K562 (cell line): Measurements from ENCODE around the gene ANXA2. TPM values are rescaled to one million over a fixed set of nuclear protein-coding genes. Genes with fewer than 3 reads are reported as not detected.

Experiments used
- E2F4 ChIP-seq: sonication (generic); formaldehyde crosslinking; IDR thresholded peaks from 2 replicates; pipeline ENCODE4 v1.8.0; 2022; ENCODE audit warnings: mild to moderate bottlenecking, low read depth, missing genetic modification reagents
- ELF1 ChIP-seq: fragments of 200-800 bp; sonication (Bioruptor generic); IDR thresholded peaks from 2 replicates; pipeline ENCODE4 v1.6.1; 2016; ENCODE audit warnings: missing genetic modification characterization, missing compliant biosample characterization
- GABPB1 ChIP-seq: sonication (generic); formaldehyde crosslinking; IDR thresholded peaks from 2 replicates; pipeline ENCODE4 v1.8.0; 2022; ENCODE audit warnings: mild to moderate bottlenecking, missing genetic modification reagents
- GTF3C2 ChIP-seq: IDR thresholded peaks from 3 replicates; pipeline ENCODE4 v1.6.1; 2011; ENCODE audit warnings: borderline replicate concordance, mild to moderate bottlenecking, moderate library complexity; ENCODE audit not compliant: insufficient read length; ENCODE audit errors: extremely low read depth
- HDAC1 ChIP-seq, 2 experiments: fragments of 450-650 bp; IDR thresholded peaks; 2 replicates each; pipeline ENCODE4 v1.6.1; 2016 to 2017; ENCODE audit warnings: inconsistent platforms in 1 of 2, mild to moderate bottlenecking in 1 of 2, moderate library complexity in 1 of 2
- JUN ChIP-seq, 2 experiments: sonication (generic) in 1 of 2; formaldehyde crosslinking in 1 of 2; IDR thresholded peaks; 2 replicates each; pipeline versions ENCODE4 v1.6.1 to v1.8.0; 2012 to 2022; ENCODE audit warnings: borderline replicate concordance in 2 of 2, mild to moderate bottlenecking in 2 of 2, improper control_type of control experiment in 1 of 2, low read depth in 1 of 2, low read length in 1 of 2, missing genetic modification reagents in 1 of 2
- MAFG ChIP-seq: fragments of 450-650 bp; conservative IDR thresholded peaks from 2 replicates; pipeline ENCODE4 v1.6.1; 2016; ENCODE audit warnings: missing genetic modification characterization, missing compliant biosample characterization
- MCM5 ChIP-seq: fragments of 450-650 bp; IDR thresholded peaks from 2 replicates; pipeline ENCODE4 v1.6.1; 2016; ENCODE audit warnings: low read depth
- PKNOX1 ChIP-seq: fragments of 450-650 bp; IDR thresholded peaks from 2 replicates; pipeline ENCODE4 v1.6.1; 2016
- SNAPC5 ChIP-seq: fragments of 250-450 bp; sonication (Bioruptor Pico); IDR thresholded peaks from 2 replicates; pipeline ENCODE4 v1.8.0; 2021; ENCODE audit warnings: moderate library complexity, mild to moderate bottlenecking, inconsistent platforms
- TEAD1 ChIP-seq, 2 experiments: fragments of 450-650 bp in 1 of 2; sonication (generic) in 1 of 2; formaldehyde crosslinking; IDR thresholded peaks; 2 replicates each; pipeline versions ENCODE4 v1.4.0 to v1.8.0; 2020 to 2022; ENCODE audit warnings: mild to moderate bottlenecking in 2 of 2, missing genetic modification reagents in 1 of 2
- WHSC1 ChIP-seq: IDR thresholded peaks from one replicate; pipeline ENCODE4 v1.6.1; 2012; ENCODE audit warnings: low read length, control low read depth, inconsistent platforms
- ZBTB11 ChIP-seq, 3 experiments: fragments of 200-800 bp in 1 of 3; fragments of 250-450 bp in 1 of 3; fragments of 450-650 bp in 1 of 3; sonication (Bioruptor Pico) in 1 of 3; sonication (Bioruptor generic) in 1 of 3; formaldehyde crosslinking in 1 of 3; IDR thresholded peaks; 2 replicates each; pipeline versions ENCODE4 v1.6.1 to v1.8.0; 2016 to 2022; ENCODE audit warnings: mild to moderate bottlenecking in 2 of 3, missing genetic modification characterization in 2 of 3, missing compliant biosample characterization in 1 of 3, moderate library complexity in 1 of 3
- ZNF354B ChIP-seq: fragments of 250-450 bp; sonication (Bioruptor Pico); IDR thresholded peaks from 2 replicates; pipeline ENCODE4 v1.4.0; 2020
- ZNF766 ChIP-seq: fragments of 200-800 bp; sonication (Bioruptor generic); conservative IDR thresholded peaks from 2 replicates; pipeline ENCODE4 v1.6.1; 2016; ENCODE audit warnings: missing genetic modification characterization, missing compliant biosample characterization
- ZNF77 ChIP-seq: fragments of 250-450 bp; sonication (Bioruptor Pico); IDR thresholded peaks from 2 replicates; pipeline ENCODE4 v1.5.0; 2020
- ZNF785 ChIP-seq: fragments of 250-450 bp; sonication (Bioruptor Pico); IDR thresholded peaks from 2 replicates; pipeline ENCODE4 v1.4.0; 2020; ENCODE audit warnings: mild to moderate bottlenecking
- polyA plus RNA-seq, 8 experiments: library from polyadenylated mRNA; depleted of rRNA in 4 of 8; stranded (reverse) in 5 of 8; unstranded in 3 of 8; fragments of >200 nt; fragmentation: Nextera tagmentation in 2 of 8; fragmentation: Illumina TruSeq in 1 of 8; extraction: Ambion mirVana in 2 of 8; extraction: Trizol in 1 of 8; gene quantifications; 2 replicates each; pipeline versions ENCODE4 v1.2.1 to v1.2.3, GENCODE V29; 2011 to 2014; ENCODE audit warnings: inconsistent platforms in 1 of 8, missing spikeins in 1 of 8
- total RNA-seq, 7 experiments: library from RNA; depleted of rRNA in 6 of 7; stranded (reverse); fragments of >200 nt in 6 of 7; fragmentation: Illumina TruSeq in 2 of 7; extraction: Trizol in 2 of 7; gene quantifications; 2 replicates each; pipeline versions ENCODE4 v1.2.1 to v1.2.3, GENCODE V29; 2011 to 2021; ENCODE audit warnings: low replicate concordance in 1 of 7

Gene ANXA2
- total and polyA plus RNA-seq, 9 of the 15 experiments (the other 6 are each of a cell fraction or from before 2014, with no cell fraction given), result 301 to 1,102 (median 452) TPM

- TF ChIP-seq ZBTB11 (CRISPR knock-in tag; IDR thresholded peaks at IDR 0.05) (no peak), ELF1 (peak; percentile 58; the same call in 1 of the 2 replicates), ZNF77 (no peak), GTF3C2 (no peak), SNAPC5 (CRISPR knock-in tag) (no peak), ZNF354B (CRISPR knock-in tag) (no peak), ZNF766 (CRISPR knock-in tag) (peak; percentile 85), MAFG (no peak), JUN (IDR thresholded peaks at IDR 0.05; ENCODE audit: borderline replicate concordance, low read depth, low read length) (no peak), JUN (CRISPR knock-in tag; IDR thresholded peaks at IDR 0.05; ENCODE audit: borderline replicate concordance) (no peak), HDAC1 (IDR thresholded peaks at IDR 0.05) (no peak), PKNOX1 (no peak), ZNF785 (CRISPR knock-in tag) (no peak), WHSC1 (no peak), GABPB1 (CRISPR knock-in tag) (no peak), MCM5 (no peak), E2F4 (no peak), TEAD1 (CRISPR knock-in tag; IDR thresholded peaks at IDR 0.05) (no peak)
Measured at GRCh38 chr15:60399246-60399915, 1.6 kb upstream of the ANXA2 start (continued).
